HTERT RPE-1 (cell line): ENCODE results near the gene AP3M1.

ENCODE experiments used
- in situ Hi-C: fragments of 300-500 bp; cut with MboI; formaldehyde crosslinking; loops from 4 replicates; pipeline ENCODE4 v1.14.3; 2020; ENCODE audit warnings: low sequenced_read_pairs

The AP3M1 gene

DNA sequence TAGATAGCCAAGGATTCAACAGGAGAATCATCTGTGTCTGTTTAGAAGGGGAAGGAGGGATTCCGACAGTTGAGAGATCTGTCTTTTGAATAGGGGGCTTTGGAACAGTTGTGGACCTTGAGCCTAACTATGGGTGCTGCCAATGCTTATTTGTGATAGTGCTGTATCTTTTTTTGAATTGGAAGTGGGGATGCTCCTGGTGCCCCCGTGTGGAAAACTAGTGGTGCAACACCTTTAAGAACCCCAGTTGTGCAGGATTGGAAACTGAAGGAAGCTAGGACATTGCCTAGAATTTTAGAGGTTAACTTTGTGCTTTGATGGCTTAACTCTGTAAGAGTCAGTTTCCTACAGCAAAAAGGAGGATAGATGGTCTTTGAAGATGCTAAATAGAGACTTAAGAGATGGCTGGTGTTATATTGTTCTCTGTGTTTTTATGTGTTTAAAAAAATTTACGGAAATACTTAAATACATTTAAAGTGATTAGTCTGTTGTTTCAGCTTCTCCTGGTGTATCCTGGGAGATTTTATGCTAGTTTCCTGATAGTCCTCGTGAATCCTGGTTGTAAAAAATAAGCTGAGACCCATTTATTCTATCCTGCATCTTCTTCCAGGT, 69.3 kb downstream of the AP3M1 start:
- in situ Hi-C loops: no loop called here

DNA sequence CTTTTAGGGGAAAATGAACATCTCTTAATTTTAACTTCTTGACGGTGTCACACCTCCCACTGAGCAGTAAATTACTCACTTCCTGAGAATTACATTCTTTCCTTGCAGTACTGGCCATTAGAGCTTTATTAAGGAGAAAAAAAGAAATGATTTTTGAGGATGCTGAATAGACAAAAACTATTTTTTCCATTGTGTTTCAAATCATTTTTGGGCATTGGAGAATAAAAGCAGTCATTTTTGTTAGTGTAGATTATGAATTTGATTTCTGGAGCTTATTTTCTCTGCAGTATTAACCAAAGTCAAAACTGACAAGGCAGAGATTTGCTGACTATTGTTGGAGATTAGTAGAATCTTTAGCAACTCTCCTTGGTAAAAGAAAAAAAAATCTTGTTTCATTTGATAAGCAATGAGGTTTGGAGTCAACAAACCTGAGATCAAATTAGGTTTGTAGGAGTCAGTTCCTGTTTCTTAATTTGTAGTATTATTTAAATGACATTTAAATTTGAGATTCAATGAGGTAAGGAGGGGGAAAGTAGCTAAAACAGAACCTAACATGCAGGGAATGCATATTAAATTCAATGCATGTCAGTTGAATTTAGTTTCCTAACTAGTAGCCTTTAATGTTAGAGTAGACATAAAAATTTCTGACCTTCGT, 70.6 kb downstream of the AP3M1 start:
- in situ Hi-C loops: no loop called here

DNA sequence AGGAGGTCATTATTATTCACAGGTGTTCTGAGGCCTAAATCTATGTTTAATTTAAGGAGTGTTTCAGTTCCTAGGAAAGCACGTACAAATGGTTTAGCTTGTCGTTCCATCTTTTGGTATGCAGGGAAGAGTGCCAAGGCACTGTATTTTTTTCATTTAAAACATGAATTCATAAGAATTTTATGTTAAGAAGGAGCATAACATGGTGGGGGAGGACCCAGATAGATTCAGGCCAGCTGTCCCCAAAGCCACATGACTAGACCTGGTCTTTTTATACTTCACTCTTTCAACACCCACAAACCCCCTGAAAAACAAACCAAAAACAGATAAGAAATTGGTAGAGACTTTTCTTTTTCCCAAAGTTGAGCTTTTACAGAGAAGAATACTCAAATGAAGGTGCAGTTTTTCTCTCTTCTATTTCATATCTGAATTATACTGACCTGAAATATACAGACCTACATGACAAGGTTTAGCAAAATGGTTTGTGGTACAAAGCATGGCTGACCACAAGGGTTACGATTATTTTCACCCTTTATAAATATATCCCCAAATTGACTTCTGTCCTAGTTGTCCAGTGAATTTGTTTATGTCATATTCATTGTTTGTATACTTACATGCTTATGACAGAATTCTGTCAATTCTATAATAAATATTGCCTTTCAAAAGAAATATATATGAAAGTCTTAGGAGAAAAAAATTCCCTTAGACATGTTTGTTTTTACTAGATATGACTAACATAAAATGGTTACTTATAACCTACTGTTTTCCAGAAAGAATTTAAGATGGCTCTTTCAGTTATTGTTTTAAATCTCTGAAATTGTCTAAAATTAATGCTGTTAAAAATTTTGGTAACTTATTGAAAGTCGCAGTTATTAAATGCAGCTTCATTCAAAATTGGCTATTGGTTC, 71.3 kb downstream of the AP3M1 start:
- in situ Hi-C loops: no loop called here

DNA sequence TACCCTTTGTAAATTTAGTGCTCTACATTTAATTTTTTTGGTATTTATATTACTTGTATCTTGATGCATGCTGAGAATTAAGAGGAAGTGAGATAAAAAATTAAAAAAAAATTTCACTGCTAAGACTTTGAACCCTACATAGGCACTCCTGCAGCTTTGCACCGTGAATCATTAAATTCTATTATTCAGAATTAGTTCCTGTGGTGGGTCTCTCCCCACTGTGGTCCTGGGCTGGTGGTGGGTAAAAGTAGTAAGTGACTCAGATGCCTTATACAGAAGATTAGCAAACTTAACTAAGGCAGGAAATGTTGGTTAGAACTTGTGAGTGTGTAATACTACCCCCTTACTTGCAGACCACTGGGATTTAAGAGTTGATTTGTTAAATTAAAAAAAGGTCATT, 72.6 kb downstream of the AP3M1 start:
- in situ Hi-C loops: no loop called here

DNA sequence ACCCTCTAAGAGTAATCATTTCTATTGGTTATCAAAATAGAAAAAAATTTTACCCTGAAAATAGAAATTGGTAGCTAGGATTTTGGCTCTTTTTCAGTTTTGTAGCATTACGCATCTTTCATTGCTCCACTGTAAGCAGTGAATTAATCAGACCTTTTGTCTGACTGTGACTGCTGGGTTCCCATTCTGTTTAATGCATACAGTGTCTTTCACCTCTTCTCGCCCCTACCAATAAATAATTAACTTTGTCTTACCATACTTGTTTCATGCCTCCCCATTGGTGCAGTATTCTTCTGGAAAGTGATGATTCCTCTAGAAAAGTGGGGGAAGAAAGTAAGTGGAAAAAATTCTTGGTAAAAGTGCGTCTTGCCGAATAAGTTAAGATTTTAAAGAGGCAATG, 73.2 kb downstream of the AP3M1 start:
- in situ Hi-C loops: no loop called here

DNA sequence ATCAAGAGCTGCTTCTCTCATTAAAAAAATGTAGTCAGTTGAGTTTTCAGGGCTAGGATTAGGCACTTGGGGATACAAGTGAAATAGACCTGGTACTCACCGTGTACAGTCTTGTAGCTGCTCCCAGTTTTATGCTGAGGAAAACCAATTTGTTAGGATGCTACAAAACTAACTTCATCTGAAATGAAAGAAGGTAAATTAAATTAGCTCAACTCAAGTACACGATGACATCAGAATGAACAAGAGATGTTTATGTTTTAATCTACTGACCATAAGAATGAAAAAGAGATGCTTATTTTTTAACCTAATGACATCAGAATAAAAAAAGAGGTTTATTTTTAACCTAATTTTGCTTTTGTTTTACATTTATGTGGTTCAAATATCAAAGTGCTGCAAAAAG, 73.7 kb downstream of the AP3M1 start:
- in situ Hi-C loops: no loop called here

DNA sequence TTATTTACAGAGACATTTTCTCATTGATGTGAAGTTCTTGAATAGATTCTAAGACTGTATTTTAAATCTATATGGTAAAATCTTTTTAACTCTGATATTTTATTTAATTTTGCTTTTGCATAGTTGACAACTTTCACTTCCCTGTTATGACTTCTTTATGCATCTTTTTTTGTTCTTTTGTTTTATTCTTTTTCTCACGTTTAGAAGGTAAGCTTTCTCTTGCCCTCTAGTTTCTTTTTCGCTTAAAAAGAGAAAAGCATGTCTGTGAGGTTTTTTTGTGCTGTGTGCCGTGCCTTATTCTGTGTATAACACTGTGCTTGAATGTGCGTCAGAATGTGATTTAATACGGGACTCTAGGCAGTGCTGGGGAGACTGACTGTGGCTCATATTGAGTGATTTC, 74.7 kb downstream of the AP3M1 start:
- in situ Hi-C loops: no loop called here

DNA sequence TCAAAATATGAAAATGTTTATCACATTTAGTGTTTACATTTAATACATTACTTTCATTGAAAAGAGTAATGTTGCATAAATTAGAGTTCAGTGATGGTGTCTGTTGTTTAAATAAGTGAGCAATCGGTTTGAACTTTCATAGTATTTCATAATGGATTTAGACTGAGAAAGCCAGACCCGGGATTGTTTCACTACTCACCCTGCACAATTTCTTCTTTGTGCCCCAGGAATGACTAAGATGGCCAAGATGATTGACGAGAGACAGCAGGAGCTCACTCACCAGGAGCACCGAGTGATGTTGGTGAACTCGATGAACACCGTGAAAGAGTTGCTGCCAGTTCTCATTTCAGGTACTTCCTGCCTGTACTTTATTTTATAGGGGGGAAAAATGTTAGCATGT, 78.1 kb downstream of the AP3M1 start:
- in situ Hi-C loops: no loop called here

DNA sequence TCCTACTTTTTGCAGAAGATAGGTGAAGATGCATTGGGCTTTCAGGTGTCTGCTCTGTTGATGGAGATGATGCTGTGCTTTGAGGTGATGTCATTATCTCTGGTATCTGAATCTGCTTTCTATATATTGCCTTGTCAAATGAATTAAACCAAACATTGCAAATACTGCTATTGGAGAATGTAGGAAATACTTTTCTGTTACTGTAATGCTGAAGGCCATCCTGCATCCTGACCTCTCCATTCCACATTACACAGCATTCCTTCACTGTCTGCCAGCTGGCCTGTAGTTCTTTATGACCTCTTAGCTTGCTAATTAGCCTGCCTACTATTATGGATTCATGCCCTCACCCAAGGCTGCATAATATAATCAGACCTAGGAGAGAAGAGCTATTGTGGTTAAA, 79.5 kb downstream of the AP3M1 start:
- in situ Hi-C loops: no loop called here
